NB4 (cell line): ENCODE results near the gene GFRA4.

ENCODE experiments used
- CTCF ChIP-seq: IDR thresholded peaks from one replicate; pipeline ENCODE4 v1.5.1; 2012; ENCODE audit warnings: low read depth, low read length
- MYC ChIP-seq: IDR thresholded peaks from 2 replicates; pipeline ENCODE4 v1.6.1; 2011; ENCODE audit warnings: low read depth, low read length
- POLR2A ChIP-seq: IDR thresholded peaks from 2 replicates; pipeline ENCODE4 v1.6.1; 2011; ENCODE audit warnings: mild to moderate bottlenecking; ENCODE audit not compliant: insufficient read length; ENCODE audit errors: extremely low read depth

- TF ChIP-seq CTCF, result no peak
- no peak for TF ChIP-seq POLR2A
- no peak for TF ChIP-seq MYC
Observed at GRCh38 chr20:3679749-3680700, 16.8 kb upstream of the GFRA4 start.
